ENCODE data around the gene VPS52. TPM values are rescaled to one million over a fixed set of nuclear protein-coding genes. Genes with fewer than 3 reads are reported as not detected.
A peak's percentile ranks its signal among the peaks of the same experiment; 100 is the strongest.

Gene VPS52
- 42.2 TPM for total RNA-seq

- TF ChIP-seq POLR2A (IDR thresholded peaks at IDR 0.05) = peak in 1 of 2 donors; percentile 94
- TF ChIP-seq POLR2AphosphoS5 (IDR thresholded peaks at IDR 0.05; ENCODE audit: insufficient read depth in 1 of 2, low read depth in 1 of 2) = peak; percentile 100
- no peak for TF ChIP-seq CTCF (IDR thresholded peaks at IDR 0.05)
- H3K27me3 ChIP-seq = no peaks in the 10 kb centered on the region
- H3K36me3 ChIP-seq = peaks cover 0 to 56% of the 10 kb centered on the region in 2 donors
- peaks cover 58% of the 10 kb centered on the region for H3K4me1 ChIP-seq
- DNase-seq (ENCODE audit: extremely low spot score in 2 of 2) = peak in 1 of 2 donors; percentile 99
- intact Hi-C loops (cut with DNase I) = loop anchor here (5.0 kb wide), 1 partner anchor 69 kb away; the partner anchor contains the start of genes HSD17B8, RXRB and SLC39A7
- peak within 1 kb of the TSS; percentile 59 to 69 for H3K4me3 ChIP-seq
- H3K9me3 ChIP-seq = no peaks in the 10 kb centered on the region
- peak within 1 kb of the TSS; percentile 83 for H3K27ac ChIP-seq
These were observed at the start of gene VPS52, which contains the start of gene RPS18 for GRCh38 chr6:33271468-33272274. TSS of gene VPS52 (minus strand) at chr6:33271876. CDS start at chr6:33271675, 201 bp downstream. TSS of gene RPS18 (plus strand) at chr6:33272075. CDS start at chr6:33272120, 45 bp downstream.

- Histone ChIP-seq H3K9me3 (no peaks in the 10 kb centered on the region), H3K4me1 (peaks cover 59% of the 10 kb centered on the region), H3K27ac (peak overlapping the region; percentile 90), H3K4me3 (peak overlapping the region in 1 of 2 donors; percentile 92), H3K36me3 (peaks cover 0 to 25% of the 10 kb centered on the region in 2 donors), H3K27me3 (no peaks in the 10 kb centered on the region)
- intact Hi-C loops (cut with DNase I) = no loop called here
- DNase-seq (ENCODE audit: extremely low spot score in 2 of 2) = no peak
- TF ChIP-seq POLR2A (IDR thresholded peaks at IDR 0.05) (no peak), CTCF (IDR thresholded peaks at IDR 0.05) (no peak), POLR2AphosphoS5 (IDR thresholded peaks at IDR 0.05; ENCODE audit: insufficient read depth in 1 of 2, low read depth in 1 of 2) (no peak)
These were observed 49.6 kb upstream of the VPS52 start for GRCh38 chr6:33321227-33321626.

GRCh38 chr6:33320315-33321181, 48.9 kb upstream of the VPS52 start:
- TF ChIP-seq CTCF (IDR thresholded peaks at IDR 0.05) (no peak), POLR2AphosphoS5 (IDR thresholded peaks at IDR 0.05; ENCODE audit: insufficient read depth in 1 of 2, low read depth in 1 of 2) (no peak), POLR2A (IDR thresholded peaks at IDR 0.05) (no peak)
- no peak for DNase-seq (ENCODE audit: extremely low spot score in 2 of 2)
- no peaks in the 10 kb centered on the region for H3K9me3 ChIP-seq
- intact Hi-C loops (cut with DNase I) = no loop called here
- H3K4me3 ChIP-seq = peak overlapping the region in 1 of 2 donors; percentile 2
- peaks cover 0 to 25% of the 10 kb centered on the region in 2 donors for H3K36me3 ChIP-seq
- H3K27me3 ChIP-seq = no peaks in the 10 kb centered on the region
- H3K4me1 ChIP-seq = peaks cover 66% of the 10 kb centered on the region
- H3K27ac ChIP-seq = peak overlapping the region; percentile 90

- intact Hi-C loops (cut with DNase I) = loop anchor here (5.0 kb wide), 1 partner anchor 97 kb away; the partner anchor contains the start of gene CUTA
- Histone ChIP-seq H3K27me3 (no peaks in the 10 kb centered on the region), H3K4me1 (peaks cover 72% of the 10 kb centered on the region), H3K27ac (peak overlapping the region; percentile 90), H3K9me3 (no peaks in the 10 kb centered on the region), H3K4me3 (peak overlapping the region in 1 of 2 donors; percentile 2), H3K36me3 (peaks cover 0 to 25% of the 10 kb centered on the region in 2 donors)
- TF ChIP-seq POLR2AphosphoS5 (IDR thresholded peaks at IDR 0.05; ENCODE audit: insufficient read depth in 1 of 2, low read depth in 1 of 2) (no peak), POLR2A (IDR thresholded peaks at IDR 0.05) (no peak), CTCF (IDR thresholded peaks at IDR 0.05) (no peak)
- DNase-seq (ENCODE audit: extremely low spot score in 2 of 2) = no peak
These were observed 48.3 kb upstream of the VPS52 start for GRCh38 chr6:33319939-33320314.
